Measurements from ENCODE around the gene SNX18.
A peak's percentile ranks its signal among the peaks of the same experiment; 100 is the strongest.
"Not testable (repeated sequence)": the region's sequence is repeated elsewhere in the genome, so short reads cannot be mapped to it uniquely, and the experiment has no call there.

Gene SNX18, protein sequence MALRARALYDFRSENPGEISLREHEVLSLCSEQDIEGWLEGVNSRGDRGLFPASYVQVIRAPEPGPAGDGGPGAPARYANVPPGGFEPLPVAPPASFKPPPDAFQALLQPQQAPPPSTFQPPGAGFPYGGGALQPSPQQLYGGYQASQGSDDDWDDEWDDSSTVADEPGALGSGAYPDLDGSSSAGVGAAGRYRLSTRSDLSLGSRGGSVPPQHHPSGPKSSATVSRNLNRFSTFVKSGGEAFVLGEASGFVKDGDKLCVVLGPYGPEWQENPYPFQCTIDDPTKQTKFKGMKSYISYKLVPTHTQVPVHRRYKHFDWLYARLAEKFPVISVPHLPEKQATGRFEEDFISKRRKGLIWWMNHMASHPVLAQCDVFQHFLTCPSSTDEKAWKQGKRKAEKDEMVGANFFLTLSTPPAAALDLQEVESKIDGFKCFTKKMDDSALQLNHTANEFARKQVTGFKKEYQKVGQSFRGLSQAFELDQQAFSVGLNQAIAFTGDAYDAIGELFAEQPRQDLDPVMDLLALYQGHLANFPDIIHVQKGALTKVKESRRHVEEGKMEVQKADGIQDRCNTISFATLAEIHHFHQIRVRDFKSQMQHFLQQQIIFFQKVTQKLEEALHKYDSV

GRCh38 chr5:54517512-54518145 is at the start of gene SNX18:
TSS of gene SNX18 (plus strand) at chr5:54517759. CDS start at chr5:54517953, 194 bp downstream.
- no peak for DNase-seq (ENCODE audit: low spot score)

- no peak for DNase-seq (ENCODE audit: low spot score)
Observed at GRCh38 chr5:54469622-54470021, 47.9 kb upstream of the SNX18 start.

- no peak for DNase-seq (ENCODE audit: low spot score)
Observed at GRCh38 chr5:54470128-54470527, 47.4 kb upstream of the SNX18 start.

DNA sequence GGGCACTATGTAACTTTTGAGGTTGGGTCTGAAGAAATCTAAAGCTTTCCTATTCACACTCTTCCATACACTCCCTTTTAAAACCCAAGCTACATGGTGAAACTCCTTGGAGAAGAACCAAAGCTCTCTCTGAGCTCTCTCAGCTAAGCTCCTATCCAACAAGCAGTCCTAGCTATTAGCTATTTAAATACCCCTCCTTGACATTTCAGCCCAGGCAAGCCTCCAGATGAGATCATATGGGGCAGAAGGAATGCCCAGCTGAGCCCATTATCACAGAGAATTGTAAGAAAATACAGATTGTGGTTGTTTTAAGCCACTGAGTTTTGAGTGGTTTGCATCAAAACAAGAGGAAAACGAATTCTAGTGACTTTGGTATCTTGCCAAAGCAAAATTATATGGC is 46.9 kb upstream of the SNX18 start:
- DNase-seq (ENCODE audit: low spot score), result no peak

GRCh38 chr5:54471398-54471797 is 46.2 kb upstream of the SNX18 start:
- DNase-seq (ENCODE audit: low spot score), result no peak

GRCh38 chr5:54476682-54477081 is 40.9 kb upstream of the SNX18 start:
- no peak for DNase-seq (ENCODE audit: low spot score)

DNA sequence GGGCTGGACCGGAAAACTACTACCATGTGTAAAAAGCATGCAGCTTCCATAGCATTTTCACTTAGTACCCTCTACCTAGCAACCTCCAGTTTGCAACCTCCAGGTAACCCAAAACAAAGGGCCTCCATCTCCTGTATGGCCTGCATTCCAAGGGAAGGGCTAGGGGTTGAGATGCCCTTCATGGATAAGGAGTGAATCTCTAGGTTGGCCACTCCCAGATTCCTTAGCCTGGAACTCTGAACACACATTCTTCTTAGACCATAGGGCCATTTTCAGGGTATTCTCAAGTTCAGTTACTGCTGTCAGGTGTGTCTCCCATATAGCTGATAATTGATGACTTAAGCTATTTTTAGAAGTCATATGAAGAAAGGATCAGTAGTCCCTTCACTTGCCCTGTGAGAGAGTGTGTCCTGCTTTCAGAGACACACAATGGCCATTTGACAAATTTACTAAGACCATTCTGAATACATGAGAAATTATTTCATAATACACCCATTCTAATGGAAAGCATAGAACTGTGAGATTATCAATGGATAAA is 39.5 kb upstream of the SNX18 start:
- DNase-seq (ENCODE audit: low spot score), result no peak

- no peak for DNase-seq (ENCODE audit: low spot score)
Observed at GRCh38 chr5:54480296-54480695, 37.3 kb upstream of the SNX18 start.

DNA sequence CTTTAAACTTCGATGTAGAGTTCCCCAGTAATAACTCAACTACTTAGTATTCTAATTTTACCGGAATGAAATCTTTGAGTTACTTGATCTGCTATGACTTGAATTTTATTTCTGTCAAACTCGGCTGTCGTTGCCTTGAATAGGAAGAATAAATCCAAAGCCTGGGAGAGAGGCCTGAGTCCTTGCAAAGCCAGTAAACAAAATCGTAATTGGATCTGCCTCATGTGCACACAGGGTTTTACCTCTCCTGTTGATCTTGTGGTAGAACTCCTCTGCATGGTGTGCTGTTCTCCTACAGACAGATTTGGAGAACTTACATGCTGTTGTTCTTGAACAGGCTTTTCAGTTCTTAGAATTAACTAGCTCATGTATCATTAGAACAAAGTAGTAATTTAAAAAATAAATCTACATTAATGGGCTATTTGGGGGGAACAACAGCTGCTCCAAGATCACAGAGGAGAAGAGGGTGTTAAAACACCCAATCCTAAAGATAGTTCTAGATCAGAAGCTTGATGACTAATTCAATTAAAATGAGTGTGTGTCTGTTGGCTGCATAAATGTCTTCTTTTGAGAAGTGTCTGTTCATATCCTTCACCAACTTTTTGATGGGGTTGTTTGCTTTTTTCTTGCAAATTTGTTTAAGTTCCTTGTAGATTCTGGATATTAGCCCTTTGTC is 33.2 kb upstream of the SNX18 start:
- DNase-seq (ENCODE audit: low spot score), result no peak

DNA sequence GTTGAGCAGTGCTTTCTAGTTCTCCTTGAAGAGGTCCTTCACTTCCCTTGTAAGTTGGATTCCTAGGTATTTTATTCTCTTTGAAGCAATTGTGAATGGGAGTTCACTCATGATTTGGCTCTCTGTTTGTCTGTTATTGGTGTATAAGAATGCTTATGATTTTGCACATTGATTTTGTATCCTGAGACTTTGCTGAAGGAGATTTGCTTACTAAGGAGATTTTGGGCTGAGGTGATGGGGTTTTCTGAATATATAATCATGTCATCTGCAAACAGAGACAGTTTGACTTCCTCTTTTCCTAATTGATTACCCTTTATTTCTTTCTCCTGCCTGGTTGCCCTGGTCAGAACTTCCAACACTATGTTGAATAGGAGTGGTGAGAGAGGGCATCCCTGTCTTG is 31.9 kb upstream of the SNX18 start:
- not testable (repeated sequence) for DNase-seq (ENCODE audit: low spot score)

GRCh38 chr5:54489648-54489979 is 27.9 kb upstream of the SNX18 start:
- DNase-seq (ENCODE audit: low spot score), result not testable (repeated sequence)

DNA sequence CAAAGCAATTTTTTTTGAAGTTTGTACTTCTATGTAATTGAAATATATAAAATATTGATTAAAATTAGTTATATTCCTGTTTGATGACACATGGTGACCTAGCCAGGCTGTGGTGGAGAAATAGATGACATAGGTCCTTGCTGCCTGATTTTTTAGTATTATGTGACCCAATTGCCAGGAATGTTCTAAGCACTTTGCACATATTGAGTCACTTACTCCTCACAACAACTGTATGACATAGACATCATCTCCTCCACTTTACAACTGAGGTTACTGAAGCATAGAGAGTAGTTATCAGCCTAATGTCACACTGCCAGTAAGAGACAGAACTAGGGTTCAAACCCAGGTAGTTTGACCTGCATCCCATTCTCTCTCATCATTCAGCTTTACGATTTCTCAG is 26.2 kb upstream of the SNX18 start:
- no peak for DNase-seq (ENCODE audit: low spot score)

- no peak for DNase-seq (ENCODE audit: low spot score)
Observed at GRCh38 chr5:54492178-54492577, 25.4 kb upstream of the SNX18 start.

DNA sequence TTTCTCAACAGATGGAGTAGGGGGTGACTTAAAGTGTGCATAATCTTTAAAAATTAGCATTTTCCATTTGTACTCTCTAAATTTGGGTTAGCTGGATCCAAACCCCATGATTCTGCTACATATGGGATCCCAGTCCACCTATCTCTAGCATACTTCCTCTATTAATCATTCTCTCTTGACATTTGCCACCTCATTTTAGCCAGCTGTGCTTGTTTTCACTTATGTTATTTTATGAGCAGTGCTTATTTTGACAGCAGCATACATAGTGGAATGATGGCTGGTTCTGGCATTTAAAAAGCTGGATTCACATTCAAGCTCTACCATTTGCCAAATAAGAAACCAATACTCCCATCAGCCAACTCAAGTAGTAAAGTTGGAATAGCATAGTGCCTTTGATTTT is 22.5 kb upstream of the SNX18 start:
- no peak for DNase-seq (ENCODE audit: low spot score)

- DNase-seq (ENCODE audit: low spot score), result peak; percentile 72
Observed at GRCh38 chr5:54514291-54514690, 3.3 kb upstream of the SNX18 start.

GRCh38 chr5:54514841-54515432 is 2.6 kb upstream of the SNX18 start:
- no peak for DNase-seq (ENCODE audit: low spot score)

DNA sequence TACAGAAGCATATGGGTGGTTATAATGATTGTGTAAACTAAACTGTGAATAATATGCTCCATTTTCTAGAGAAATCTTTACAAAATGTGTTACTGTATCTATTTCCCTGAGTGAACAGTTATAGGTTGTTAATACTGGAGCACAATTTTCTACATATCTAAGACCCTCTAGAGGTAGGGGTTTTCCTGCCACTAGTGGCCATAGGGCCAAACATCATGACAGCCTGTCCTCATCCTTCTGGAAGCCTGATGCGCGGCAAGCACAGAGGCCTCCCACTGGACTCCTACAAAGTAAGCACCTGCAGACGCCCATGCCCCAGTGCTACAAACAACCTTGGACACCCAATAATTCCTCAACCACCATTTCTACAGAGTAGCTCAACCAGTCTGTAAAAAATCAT is 1.9 kb upstream of the SNX18 start:
- no peak for DNase-seq (ENCODE audit: low spot score)

DNA sequence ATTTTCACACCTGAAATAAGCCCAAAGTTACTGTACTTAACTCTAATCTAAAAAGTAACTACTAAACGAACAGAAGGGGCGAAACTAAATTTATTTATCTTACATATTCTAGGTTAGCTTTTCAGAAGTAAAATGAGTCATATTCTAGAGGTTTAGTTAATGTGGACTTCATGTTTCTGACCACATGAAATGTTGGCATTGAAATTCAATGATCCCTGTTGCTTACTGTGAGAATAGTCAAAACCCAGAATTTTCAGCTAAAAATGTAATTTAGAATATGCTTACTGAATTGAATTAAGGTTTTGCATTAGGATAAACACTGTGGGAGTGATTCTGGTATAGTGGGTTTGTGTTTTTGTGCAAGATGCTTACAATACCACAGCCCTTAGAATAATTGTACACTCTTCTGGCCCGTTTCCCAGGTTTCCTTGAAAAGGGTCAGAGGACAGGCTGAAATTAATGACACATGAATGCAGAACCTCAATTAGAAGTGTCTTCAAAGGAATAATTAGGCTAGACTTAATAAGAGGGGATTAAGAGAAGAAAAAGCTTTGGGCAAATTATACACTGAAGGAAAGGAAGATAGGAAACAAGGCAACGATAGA is 1.4 kb upstream of the SNX18 start:
- DNase-seq (ENCODE audit: low spot score), result no peak

DNA sequence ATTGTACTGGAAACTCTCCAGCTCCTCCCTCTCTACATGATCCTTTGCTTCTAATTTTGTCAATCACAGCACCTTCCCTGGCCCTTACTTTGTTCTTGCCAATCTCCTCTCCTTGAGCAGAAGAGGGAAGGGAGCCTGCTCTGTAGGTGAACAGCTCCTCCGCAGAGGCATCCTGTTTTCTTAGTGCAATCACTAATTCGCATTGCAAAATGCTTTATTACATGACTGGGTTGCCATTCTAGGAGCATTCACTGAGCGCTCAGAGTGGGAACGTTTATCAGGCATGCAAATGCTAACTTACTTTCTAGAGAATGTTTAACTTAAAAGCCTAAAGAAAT is 416 bp upstream of the SNX18 start:
- no peak for DNase-seq (ENCODE audit: low spot score)

GRCh38 chr5:54518146-54518817 is 723 bp downstream of the SNX18 start:
- no peak for DNase-seq (ENCODE audit: low spot score)

DNA sequence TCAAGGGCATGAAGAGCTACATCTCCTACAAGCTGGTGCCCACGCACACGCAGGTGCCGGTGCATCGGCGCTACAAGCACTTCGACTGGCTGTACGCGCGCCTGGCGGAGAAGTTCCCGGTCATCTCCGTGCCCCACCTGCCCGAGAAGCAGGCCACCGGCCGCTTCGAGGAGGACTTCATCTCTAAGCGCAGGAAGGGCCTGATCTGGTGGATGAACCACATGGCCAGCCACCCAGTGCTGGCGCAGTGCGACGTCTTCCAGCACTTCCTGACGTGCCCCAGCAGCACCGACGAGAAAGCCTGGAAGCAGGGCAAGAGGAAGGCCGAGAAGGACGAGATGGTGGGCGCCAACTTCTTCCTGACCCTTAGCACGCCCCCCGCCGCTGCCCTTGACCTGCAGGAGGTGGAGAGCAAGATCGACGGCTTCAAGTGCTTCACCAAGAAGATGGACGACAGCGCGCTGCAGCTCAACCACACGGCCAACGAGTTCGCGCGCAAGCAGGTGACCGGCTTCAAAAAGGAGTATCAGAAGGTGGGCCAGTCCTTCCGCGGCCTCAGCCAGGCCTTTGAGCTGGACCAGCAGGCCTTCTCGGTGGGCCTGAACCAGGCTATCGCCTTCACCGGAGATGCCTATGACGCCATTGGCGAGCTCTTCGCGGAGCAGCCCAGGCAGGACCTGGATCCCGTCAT is 1.4 kb downstream of the SNX18 start:
- no peak for DNase-seq (ENCODE audit: low spot score)
